ENCODE data around the gene CPT1C.

- TF ChIP-seq YY1 (IDR thresholded peaks at IDR 0.05; ENCODE audit: insufficient read depth, insufficient read length): no peak
- no peak for TF ChIP-seq ZNF274 (IDR thresholded peaks at IDR 0.05; ENCODE audit: low read depth, low read length)
Observed at GRCh38 chr19:49685845-49686332, 5.0 kb upstream of the CPT1C start.
